Adrenal gland (tissue), 12 donors: ENCODE data around the gene CDK8. TPM values are rescaled to one million over a fixed set of nuclear protein-coding genes. Genes with fewer than 3 reads are reported as not detected.
"Not testable (repeated sequence)": the region's sequence is repeated elsewhere in the genome, so short reads cannot be mapped to it uniquely, and the experiment has no call there.

Experiments used
- DNase-seq, 7 donors: peaks; one replicate each; pipeline ENCODE4 v3.0.0-alpha.2; 2019 to 2020
- H3K27ac ChIP-seq, 5 donors: fragments of 200-600 bp; sonication (generic) in 4 of 5; 1 replicate in 3 of 5; 2 replicates in 2 of 5; pipeline versions ENCODE4 v1.5.1 to v1.8.0; 2016 to 2020; ENCODE audit warnings: mild to moderate bottlenecking in 1 of 5
- H3K27me3 ChIP-seq: fragments of 200-600 bp; 2 replicates; pipeline ENCODE4 v1.8.0; 2021
- H3K36me3 ChIP-seq, 2 donors: fragments of 200-600 bp; replicated peaks in 1 of 2; 1 replicate in 1 of 2; 2 replicates in 1 of 2; pipeline versions ENCODE4 v1.5.1 to v1.8.0; 2018 to 2022
- H3K4me1 ChIP-seq, 2 donors: fragments of 200-600 bp; replicated peaks in 1 of 2; 1 replicate in 1 of 2; 2 replicates in 1 of 2; pipeline versions ENCODE4 v1.5.1 to v1.8.0; 2018 to 2021
- H3K4me3 ChIP-seq, 4 donors: fragments of 200-600 bp; sonication (generic) in 3 of 4; one replicate each; pipeline ENCODE4 v1.5.1; 2016 to 2018
- H3K9me3 ChIP-seq, 3 donors: fragments of 200-600 bp; sonication (generic) in 1 of 3; replicated peaks in 1 of 3; 1 replicate in 2 of 3; 2 replicates in 1 of 3; pipeline versions ENCODE4 v1.5.1 to v1.8.0; 2016 to 2021
- CTCF ChIP-seq, 6 experiments: fragments of 450-650 bp in 4 of 6; fragments of 200-600 bp in 2 of 6; sonication (generic) in 1 of 6; IDR thresholded peaks; 1 replicate in 5 of 6; 2 replicates in 1 of 6; pipeline versions ENCODE4 v1.5.1 to v1.8.0; 2016 to 2021; ENCODE audit warnings: antibody characterized with exemption in 6 of 6, mild to moderate bottlenecking in 2 of 6, moderate library complexity in 1 of 6
- POLR2A ChIP-seq, 2 donors: fragments of 450-650 bp; IDR thresholded peaks; one replicate each; pipeline ENCODE4 v1.6.1; 2017; ENCODE audit warnings: antibody characterized with exemption in 2 of 2, mild to moderate bottlenecking in 2 of 2, moderate library complexity in 1 of 2
- WGBS, 4 donors: extraction: QIAGEN DNeasy Blood & Tissue Kit in 2 of 4; methylation state at CpG; one replicate each; pipeline versions ENCODE4 v1.1.5 to v1.1.7; 2013 to 2017; 5-methylcytosine and 5-hydroxymethylcytosine counted together
- intact Hi-C, 2 donors: fragments of 100-400 bp; cut with DNase I; formaldehyde crosslinking; loops; one replicate each; pipeline versions ENCODE4 v1.14.1 to v1.15.0; 2022 to 2023
- polyA plus RNA-seq, 3 donors: library from polyadenylated mRNA; stranded (reverse); fragments of 200-250 nt in 2 of 3; fragments of 350-450 nt in 1 of 3; fragmentation: Illumina TruSeq in 1 of 3; extraction: RNeasy Lipid Tissue Mini Kit (QIAGEN cat#74804) in 1 of 3; gene quantifications; one replicate each; pipeline ENCODE4 v1.2.3, GENCODE V29; 2013 to 2014
- total RNA-seq, 9 donors: library from RNA; depleted of rRNA in 4 of 9; stranded (reverse); fragments of >200 nt in 4 of 9; fragments of 120-200 nt in 1 of 9; fragmentation: NEBNext Ultra II Directional in 1 of 9; extraction: Animal tissue kit (Norgen Biotek cat#: 25700) in 1 of 9; gene quantifications; one replicate each; pipeline versions ENCODE4 v1.1.0 to v1.2.4, GENCODE V29; 2013 to 2023
- donor health status: healthy with polysubstance abuse.
- donor health status: Bipolar disorder and iron deficiency.
- donor health status: DM: yes; HTN: yes; CAD: no.
- donor health status: DM: no; HTN: no; CAD: no.
- donor health status: DM: no; HTN: no; CAD: no.
- donor health status: DM: yes; HTN: yes; CAD: no.

The CDK8 gene
- total and polyA plus RNA-seq, 12 donors: 7.7 to 65.4 (median 11.3) TPM

GRCh38 chr13:26308836-26309235 lies 54.9 kb downstream of the CDK8 start:
- DNase-seq: no peak
- TF ChIP-seq CTCF (IDR thresholded peaks at IDR 0.05) (no peak), POLR2A (IDR thresholded peaks at IDR 0.05) (no peak)
- Histone ChIP-seq H3K36me3 (no peaks in the 10 kb centered on the region), H3K4me3 (no peak overlapping the region), H3K9me3 (no peaks in the 10 kb centered on the region), H3K27me3 (no peaks in the 10 kb centered on the region), H3K27ac (no peak overlapping the region), H3K4me1 (peaks cover 0 to 26% of the 10 kb centered on the region in 2 donors)
- intact Hi-C loops: no loop called here
- 94 to 97% (median 95%) methylated on average over 6 of the region's 6 CpGs for WGBS, 4 donors

GRCh38 chr13:26310003-26310402 lies 56.1 kb downstream of the CDK8 start:
- Histone ChIP-seq H3K4me3 (no peak overlapping the region), H3K36me3 (no peaks in the 10 kb centered on the region), H3K4me1 (peaks cover 0 to 16% of the 10 kb centered on the region in 2 donors), H3K27ac (no peak overlapping the region), H3K9me3 (no peaks in the 10 kb centered on the region), H3K27me3 (no peaks in the 10 kb centered on the region)
- no peak for TF ChIP-seq CTCF (IDR thresholded peaks at IDR 0.05)
- TF ChIP-seq POLR2A (IDR thresholded peaks at IDR 0.05): no peak
- no peak for DNase-seq
- 95 to 100% (median 99%) methylated on average over 4 of the region's 4 CpGs for WGBS, 4 donors
- intact Hi-C loops: no loop called here

- intact Hi-C loops: no loop called here
- H3K4me1 ChIP-seq: peaks cover 0 to 12% of the 10 kb centered on the region in 2 donors
- no peaks in the 10 kb centered on the region for H3K36me3 ChIP-seq
- H3K27ac ChIP-seq: no peak overlapping the region
- WGBS, 4 donors: 93 to 98% (median 95%) methylated on average over 5 of the region's 5 CpGs
- no peaks in the 10 kb centered on the region for H3K27me3 ChIP-seq
- no peak overlapping the region for H3K4me3 ChIP-seq
- TF ChIP-seq POLR2A (IDR thresholded peaks at IDR 0.05): no peak
- TF ChIP-seq CTCF (IDR thresholded peaks at IDR 0.05): no peak
- H3K9me3 ChIP-seq: no peaks in the 10 kb centered on the region
- DNase-seq: no peak
These were observed 56.5 kb downstream of the CDK8 start for GRCh38 chr13:26310470-26310869.

- intact Hi-C loops, H3K4me1 ChIP-seq, H3K9me3 ChIP-seq, DNase-seq, H3K4me3 ChIP-seq, H3K27ac ChIP-seq, H3K36me3 ChIP-seq, H3K27me3 ChIP-seq: not testable (repeated sequence)
- WGBS, 4 donors: 95 to 99% (median 96%) methylated on average over 7 of the region's 7 CpGs
These were observed 58.1 kb downstream of the CDK8 start for GRCh38 chr13:26312019-26312418.

- H3K27me3 ChIP-seq: not testable (repeated sequence)
These were observed 62.2 kb downstream of the CDK8 start for GRCh38 chr13:26316095-26316494.

More at GRCh38 chr13:26316095-26316494, 62.2 kb downstream of the CDK8 start:
- 91 to 96% (median 92%) methylated on average over 1 of the region's 1 CpG for WGBS, 4 donors
- DNase-seq, H3K36me3 ChIP-seq, H3K4me3 ChIP-seq, H3K9me3 ChIP-seq, intact Hi-C loops, H3K27ac ChIP-seq, H3K4me1 ChIP-seq: not testable (repeated sequence)
